ENCODE measurements around the gene KRT35.
"Not testable (repeated sequence)": the region's sequence is repeated elsewhere in the genome, so short reads cannot be mapped to it uniquely, and the experiment has no call there.

Gene KRT35

GRCh38 chr17:41451154-41451728 is 29.7 kb downstream of the KRT35 start:
- DNase-seq, result no peak

- no peak for DNase-seq
Observed at GRCh38 chr17:41449008-41449407, 31.9 kb downstream of the KRT35 start.

- no peak for DNase-seq
Observed at GRCh38 chr17:41448506-41448905, 32.4 kb downstream of the KRT35 start.

- DNase-seq, result no peak
Observed at GRCh38 chr17:41446806-41447205, 34.1 kb downstream of the KRT35 start.

- no peak for DNase-seq
Observed at GRCh38 chr17:41444640-41445039, 36.3 kb downstream of the KRT35 start.

- DNase-seq, result no peak
Observed at GRCh38 chr17:41444186-41444585, 36.8 kb downstream of the KRT35 start.

GRCh38 chr17:41442739-41443138 is 38.2 kb downstream of the KRT35 start:
- no peak for DNase-seq

- DNase-seq, result no peak
Observed at GRCh38 chr17:41440531-41441033, 40.4 kb downstream of the KRT35 start, which contains the start of gene KRT38. Gene KRT38 (minus strand): TSS chr17:41440983. CDS start chr17:41440921, 62 bp downstream.

- no peak for DNase-seq
Observed at GRCh38 chr17:41439375-41439774, 41.6 kb downstream of the KRT35 start.

GRCh38 chr17:41437769-41438168 is 43.2 kb downstream of the KRT35 start:
- no peak for DNase-seq

GRCh38 chr17:41437254-41437653 is 43.7 kb downstream of the KRT35 start:
- DNase-seq, result no peak

GRCh38 chr17:41434415-41434814 is 46.5 kb downstream of the KRT35 start:
- DNase-seq, result no peak

- no peak for DNase-seq
Observed at GRCh38 chr17:41434005-41434404, 46.9 kb downstream of the KRT35 start.

GRCh38 chr17:41433586-41433985 is 47.4 kb downstream of the KRT35 start:
- no peak for DNase-seq

GRCh38 chr17:41430376-41430775 is 50.6 kb downstream of the KRT35 start:
- DNase-seq, result not testable (repeated sequence)

GRCh38 chr17:41429667-41430066 is 51.3 kb downstream of the KRT35 start:
- no peak for DNase-seq

- no peak for DNase-seq
Observed at GRCh38 chr17:41428591-41429291, 52.2 kb downstream of the KRT35 start.

Data from NCI-H1105 (cell line).